NCI-H2107 treated with DMSO at 0.1 percent for 48 hours (cell line): ENCODE results near the gene IQCN.
"Not testable (repeated sequence)": the region's sequence is repeated elsewhere in the genome, so short reads cannot be mapped to it uniquely, and the experiment has no call there.

Experiments
- DNase-seq: peaks from one replicate; lab custom pipeline; 2025; ENCODE audit not compliant: unreplicated experiment; lab: John Stamatoyannopoulos, UW

IQCN gene

GRCh38 chr19:18218159-18218558 lies 56.1 kb downstream of the IQCN start:
- no peak for DNase-seq

DNA sequence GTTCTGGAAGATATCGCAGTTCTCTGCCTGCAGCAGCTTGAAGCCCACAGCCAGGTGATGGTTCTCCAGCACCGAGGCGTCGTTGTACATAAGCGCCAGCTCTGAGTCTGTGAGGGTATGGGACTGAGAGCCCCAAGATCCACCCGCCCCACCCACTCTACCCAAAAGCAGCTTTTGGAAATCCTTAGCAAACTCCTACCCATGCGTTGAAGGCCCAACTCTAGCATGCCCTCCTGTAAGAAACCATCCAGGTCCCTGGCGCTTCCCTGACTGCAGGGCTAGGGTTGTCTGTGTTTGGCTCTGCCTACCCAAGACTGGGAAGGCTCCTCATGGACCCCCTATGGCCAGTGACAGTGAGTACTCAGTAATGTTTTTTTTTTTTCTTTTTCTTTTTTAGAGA lies 57.5 kb downstream of the IQCN start:
- no peak for DNase-seq

DNA sequence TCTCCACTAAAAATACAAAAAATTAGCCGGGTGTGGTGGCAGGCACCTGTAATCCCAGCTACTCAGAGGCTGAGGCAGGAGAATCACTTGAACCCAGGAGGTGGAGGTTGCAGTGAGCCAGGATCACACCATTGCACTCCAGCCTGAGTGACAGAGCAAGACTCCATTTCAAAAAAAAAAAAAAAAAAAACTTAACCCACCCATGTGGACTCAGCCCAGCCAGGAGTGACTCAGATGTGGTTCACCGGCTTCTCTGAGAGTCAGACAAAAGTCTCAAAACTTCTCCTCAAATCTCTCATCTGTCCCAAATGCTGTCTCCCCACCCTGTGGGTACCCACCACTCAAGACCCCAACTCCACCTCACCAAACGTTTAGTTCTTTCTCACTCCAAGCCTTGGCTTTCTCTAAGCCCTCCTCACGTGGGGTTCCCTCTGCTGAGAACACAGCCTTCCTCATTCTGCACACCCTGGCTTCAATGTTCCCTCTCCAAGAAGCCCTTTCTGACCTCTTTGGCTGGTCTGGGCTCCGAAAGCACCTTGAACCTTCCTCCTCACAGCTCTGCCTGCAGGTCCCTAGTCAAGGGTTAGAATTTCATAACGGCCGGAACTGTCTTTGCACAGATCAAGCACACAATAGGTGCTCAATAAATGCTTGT lies 59.3 kb downstream of the IQCN start:
- DNase-seq = no peak

DNA sequence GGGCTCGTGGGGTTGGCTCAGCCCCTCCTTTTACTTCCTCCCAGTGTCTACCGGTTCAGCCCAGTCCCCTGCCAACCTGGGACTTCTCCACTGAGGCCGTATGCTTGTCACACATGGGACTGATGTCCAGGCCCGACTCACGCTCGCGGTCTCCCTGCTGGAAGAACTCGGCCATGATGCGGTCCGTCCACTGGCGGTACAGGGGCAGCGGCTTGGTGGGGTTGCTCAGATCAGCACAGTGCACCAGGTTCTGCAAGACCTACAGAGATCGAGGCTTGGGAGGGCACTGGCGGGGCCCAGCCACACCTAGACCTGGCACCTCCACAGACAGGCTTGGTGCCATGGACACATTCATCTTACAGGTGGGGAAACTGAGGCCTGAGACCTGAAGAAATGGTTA lies 62.6 kb downstream of the IQCN start:
- no peak for DNase-seq

DNA sequence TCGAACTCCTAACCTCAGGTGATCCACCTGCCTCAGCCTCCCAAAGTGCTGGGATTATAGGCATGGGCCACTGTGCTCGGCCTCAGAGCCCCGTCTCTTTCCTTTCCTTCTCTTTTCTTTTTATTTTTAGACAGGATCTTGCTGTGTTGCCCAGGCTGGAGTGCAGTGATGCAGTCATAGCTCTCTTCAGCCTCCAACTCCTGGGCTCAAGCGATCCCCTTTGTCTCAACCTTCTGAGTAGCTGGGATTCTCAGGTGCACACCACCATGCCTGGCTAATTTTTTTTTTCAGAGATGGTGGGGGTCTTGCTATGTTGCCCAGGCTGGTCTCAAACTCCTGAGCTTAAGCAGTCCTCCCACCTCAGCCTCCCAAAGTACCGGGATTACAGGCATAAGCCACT lies 64.3 kb downstream of the IQCN start:
- DNase-seq = not testable (repeated sequence)

DNA sequence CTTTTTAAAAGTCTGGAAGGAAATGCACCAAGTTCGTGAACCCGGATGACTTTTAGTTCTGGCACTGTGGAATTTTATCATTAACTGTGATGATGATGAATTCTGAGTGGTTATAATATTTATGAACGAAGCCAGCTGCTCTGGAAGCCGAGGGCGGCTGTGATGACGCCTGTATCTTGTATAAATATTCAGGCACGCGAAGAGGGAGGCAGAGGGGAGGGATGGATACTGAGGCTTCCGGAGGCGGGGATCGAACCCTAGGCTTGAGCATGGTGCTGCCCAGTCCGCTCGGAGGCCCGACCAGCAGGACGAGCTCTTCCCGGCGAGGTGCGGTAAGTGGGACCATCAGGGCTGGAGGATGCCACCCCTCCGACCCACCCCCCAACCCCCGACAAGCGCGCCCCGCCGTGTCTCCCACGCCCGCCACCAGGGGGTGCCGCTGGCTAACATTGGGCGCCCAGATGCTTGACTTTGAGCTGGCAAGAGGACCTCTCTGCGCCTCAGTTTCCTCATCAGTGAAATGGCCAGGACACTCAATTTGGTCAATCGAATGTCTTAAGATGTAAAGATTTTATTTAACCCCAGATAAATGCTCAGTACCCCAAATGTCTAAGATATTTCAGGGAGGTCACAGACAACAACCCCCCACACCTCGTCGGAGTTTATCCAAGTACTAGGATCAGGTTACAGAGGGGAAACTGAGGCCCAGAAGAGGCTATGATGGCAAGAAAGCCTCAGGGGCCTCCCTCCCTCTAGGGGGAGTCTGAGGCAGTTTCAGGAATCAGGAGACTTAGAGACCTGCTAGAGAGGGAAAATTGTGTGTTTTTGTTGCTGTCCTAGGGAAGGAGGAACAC lies 65.9 kb downstream of the IQCN start:
- no peak for DNase-seq
